A673 (cell line): ENCODE results near the gene DCAF7.

Experiments
- EZH2 ChIP-seq: fragments of 200-600 bp; sonication (generic); IDR thresholded peaks from 2 replicates; pipeline ENCODE4 v1.6.1; 2017; ENCODE audit warnings: borderline replicate concordance, low read depth, mild to moderate bottlenecking, mixed read lengths, antibody characterized with exemption, low read length; ENCODE audit not compliant: poor library complexity, severe bottlenecking
- TF ChIP-seq, protein P1 (sequence below): fragments of 300-800, 200-600 bp; sonication (generic); conservative IDR thresholded peaks from 2 replicates; pipeline ENCODE4 v1.5.1; 2017; ENCODE audit warnings: low read depth, mild to moderate bottlenecking, antibody characterized with exemption, low read length, moderate library complexity, mixed read lengths

DNA sequence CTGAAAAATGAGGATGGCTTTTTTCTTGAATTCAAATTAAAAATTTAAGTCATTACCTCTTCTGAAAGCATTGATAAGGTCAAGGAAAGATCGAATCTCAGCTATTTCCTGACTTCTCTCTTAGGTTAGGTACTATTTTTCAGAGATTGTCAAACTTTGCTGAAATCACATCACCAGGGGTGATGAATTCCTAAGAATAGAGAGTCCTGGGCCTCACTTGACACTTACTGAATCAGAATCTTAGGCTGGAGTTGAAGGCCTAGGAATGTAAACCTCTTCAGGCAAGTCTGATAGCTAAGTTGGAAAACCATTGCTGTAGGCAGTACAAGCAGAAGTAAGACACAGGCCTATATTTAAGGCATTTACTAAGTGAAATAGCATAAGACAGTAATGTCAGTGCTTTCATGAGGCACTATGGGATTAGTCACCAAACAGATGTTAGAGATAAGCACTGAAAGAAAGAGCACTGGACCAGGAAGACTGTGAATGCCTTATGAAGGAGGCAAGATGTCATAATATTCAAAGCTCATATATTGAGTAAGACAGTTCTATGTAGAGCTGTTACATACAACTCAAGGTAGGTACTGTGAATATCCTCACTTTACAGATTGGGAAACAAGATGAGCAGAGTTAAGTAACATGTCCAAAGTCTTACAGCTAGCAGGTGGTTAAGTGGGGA, 21.5 kb downstream of the DCAF7 start:
- TF ChIP-seq, protein P1, sequence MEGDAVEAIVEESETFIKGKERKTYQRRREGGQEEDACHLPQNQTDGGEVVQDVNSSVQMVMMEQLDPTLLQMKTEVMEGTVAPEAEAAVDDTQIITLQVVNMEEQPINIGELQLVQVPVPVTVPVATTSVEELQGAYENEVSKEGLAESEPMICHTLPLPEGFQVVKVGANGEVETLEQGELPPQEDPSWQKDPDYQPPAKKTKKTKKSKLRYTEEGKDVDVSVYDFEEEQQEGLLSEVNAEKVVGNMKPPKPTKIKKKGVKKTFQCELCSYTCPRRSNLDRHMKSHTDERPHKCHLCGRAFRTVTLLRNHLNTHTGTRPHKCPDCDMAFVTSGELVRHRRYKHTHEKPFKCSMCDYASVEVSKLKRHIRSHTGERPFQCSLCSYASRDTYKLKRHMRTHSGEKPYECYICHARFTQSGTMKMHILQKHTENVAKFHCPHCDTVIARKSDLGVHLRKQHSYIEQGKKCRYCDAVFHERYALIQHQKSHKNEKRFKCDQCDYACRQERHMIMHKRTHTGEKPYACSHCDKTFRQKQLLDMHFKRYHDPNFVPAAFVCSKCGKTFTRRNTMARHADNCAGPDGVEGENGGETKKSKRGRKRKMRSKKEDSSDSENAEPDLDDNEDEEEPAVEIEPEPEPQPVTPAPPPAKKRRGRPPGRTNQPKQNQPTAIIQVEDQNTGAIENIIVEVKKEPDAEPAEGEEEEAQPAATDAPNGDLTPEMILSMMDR: no peak
- no peak for TF ChIP-seq EZH2
